ENCODE data around the gene SEBOX.
"Not testable (repeated sequence)": the region's sequence is repeated elsewhere in the genome, so short reads cannot be mapped to it uniquely, and the experiment has no call there.

DNA sequence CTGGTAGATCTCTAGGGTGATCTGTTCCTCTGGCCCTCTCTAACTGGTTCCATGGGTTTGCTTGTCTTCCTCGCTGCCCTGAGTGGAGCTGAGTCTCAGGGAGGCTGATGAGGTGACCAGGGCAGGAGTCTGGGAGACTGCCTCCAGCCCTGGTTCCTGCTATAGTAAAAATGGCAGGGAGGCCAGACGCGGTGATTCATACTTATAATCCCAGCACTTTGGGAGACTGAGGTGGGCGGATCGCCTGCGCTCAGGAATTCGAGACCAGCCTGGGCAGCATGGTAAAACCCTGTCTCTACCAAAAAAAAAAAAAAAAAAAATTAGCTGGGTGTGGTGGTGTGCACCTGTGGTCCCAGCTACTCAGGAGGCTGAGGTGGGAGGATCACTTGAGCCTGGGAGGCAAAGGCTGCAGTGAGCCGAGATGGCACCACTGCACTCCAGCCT lies 26.2 kb downstream of the SEBOX start:
- not testable (repeated sequence) for TF ChIP-seq CTCF (IDR thresholded peaks at IDR 0.05; ENCODE audit: insufficient read depth, low read depth, low read length); EZH2 (IDR thresholded peaks at IDR 0.05; ENCODE audit: insufficient read depth, low read length)

Measured in astrocyte (in vitro differentiated cells and primary cell).